Stimulated activated CD4-positive, alpha-beta T cell treated with anti-CD3 and anti-CD28 coated beads, Interleukin-2, amount 100 ng/mL, for 24 hours (primary cell): Measurements from ENCODE around the gene HILPDA.
"Not testable (repeated sequence)": the region's sequence is repeated elsewhere in the genome, so short reads cannot be mapped to it uniquely, and the experiment has no call there.

Source experiments
- DNase-seq, 2 donors: peaks; one replicate each; pipeline ENCODE4 v3.0.0-alpha.2; 2020

The HILPDA gene

DNA sequence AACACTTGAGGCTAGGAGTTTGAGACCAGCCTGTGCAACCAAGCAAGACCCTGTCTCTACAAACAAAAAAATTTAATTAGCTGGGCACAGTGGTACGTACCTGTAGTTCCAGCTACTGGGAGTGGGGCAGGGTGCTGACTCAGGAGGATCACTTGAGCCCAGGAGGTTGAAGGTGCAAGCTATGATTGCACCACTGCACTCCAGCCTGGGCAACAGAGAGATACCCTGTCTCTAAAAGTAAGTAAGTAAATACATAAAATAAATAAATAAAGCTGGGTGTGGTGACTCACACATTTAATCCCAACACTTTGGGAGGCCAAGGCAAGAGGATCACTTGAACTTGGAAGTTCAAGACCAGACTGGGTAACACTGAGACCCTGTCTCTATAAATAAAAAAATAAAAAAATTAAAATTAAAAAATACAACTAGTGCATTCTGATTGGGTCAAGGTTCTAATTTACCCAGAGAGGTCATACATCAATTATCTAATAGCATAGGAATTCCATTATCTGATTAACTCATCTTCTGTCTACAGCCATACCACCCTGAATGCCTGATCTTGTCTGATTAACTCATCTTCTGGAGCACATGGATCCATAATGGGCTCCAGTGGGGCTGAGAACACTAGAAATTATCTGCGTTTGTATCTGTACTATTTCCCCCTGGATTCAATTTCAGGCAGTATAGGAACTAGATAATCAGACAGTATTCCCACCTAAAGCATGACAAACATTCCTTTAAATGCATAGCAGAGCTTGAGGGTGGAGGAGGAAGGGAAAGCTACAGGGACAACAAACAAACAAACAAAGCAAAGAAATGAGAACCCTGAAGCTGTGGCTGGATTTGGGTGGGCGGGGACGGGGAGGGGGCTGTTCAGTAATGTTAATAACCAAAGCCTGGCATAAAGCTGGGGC, 21.0 kb upstream of the HILPDA start:
- no peak for DNase-seq

- no peak for DNase-seq
Measured at GRCh38 chr7:128435327-128435686, 20.4 kb upstream of the HILPDA start.

DNA sequence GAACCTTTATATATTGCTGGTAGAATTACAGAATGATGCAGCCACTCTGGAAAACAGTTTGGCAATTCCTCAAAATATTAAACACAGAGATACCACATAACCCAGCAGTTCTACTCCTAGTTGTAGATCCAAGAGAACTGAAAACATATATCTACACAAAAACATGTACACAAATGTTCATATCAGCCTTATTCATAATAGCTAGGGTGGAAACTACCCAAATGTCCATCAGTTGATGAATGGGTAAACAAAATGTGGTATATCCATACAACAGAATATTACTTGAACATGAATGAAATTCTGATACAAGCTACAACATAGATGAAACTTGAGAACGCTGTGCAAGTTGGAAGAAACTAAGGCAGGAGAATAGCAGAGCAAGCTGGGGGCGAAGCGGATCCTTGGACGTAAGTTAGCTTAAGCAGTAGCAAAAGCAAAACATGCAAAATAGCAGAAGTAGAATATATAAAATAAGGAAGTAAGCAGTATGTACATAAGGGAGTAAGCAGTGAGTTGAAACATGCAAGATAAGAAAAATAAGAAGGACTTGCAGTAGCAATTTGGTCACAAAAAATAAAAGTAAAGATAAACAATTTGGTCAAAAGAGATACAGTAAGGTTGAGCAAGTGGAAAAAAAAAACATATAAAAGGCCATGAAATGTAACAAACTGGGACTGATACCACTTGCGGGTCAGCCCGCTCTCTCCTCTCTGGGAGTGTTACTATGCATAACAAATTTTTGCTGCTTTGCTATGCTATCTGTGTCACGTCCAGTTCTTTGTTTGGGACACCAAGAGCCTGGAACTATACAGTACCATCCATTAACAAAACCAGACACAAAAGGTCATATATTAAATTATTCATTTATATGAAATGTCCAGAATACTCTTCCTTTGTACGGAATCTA, 18.0 kb upstream of the HILPDA start:
- no peak for DNase-seq

DNA sequence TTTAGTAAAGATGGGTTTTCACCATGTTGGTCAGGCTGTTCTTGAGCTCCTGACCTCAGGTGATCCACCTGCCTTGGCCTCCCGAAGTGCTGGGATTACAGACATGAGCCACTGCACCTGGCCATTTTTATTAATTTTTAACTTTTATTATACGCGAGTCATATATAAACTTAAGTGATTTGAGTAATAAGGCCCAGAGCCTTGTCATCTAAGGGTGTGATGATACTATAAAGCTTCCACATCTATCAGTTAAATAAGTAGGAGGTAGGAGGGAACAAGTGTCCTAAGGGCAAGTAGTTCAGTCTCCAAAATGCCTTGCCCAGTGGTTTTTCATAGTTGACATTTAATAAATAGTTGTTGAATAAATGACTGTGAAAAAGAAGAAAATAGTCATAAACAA, 13.3 kb upstream of the HILPDA start:
- DNase-seq, result no peak

DNA sequence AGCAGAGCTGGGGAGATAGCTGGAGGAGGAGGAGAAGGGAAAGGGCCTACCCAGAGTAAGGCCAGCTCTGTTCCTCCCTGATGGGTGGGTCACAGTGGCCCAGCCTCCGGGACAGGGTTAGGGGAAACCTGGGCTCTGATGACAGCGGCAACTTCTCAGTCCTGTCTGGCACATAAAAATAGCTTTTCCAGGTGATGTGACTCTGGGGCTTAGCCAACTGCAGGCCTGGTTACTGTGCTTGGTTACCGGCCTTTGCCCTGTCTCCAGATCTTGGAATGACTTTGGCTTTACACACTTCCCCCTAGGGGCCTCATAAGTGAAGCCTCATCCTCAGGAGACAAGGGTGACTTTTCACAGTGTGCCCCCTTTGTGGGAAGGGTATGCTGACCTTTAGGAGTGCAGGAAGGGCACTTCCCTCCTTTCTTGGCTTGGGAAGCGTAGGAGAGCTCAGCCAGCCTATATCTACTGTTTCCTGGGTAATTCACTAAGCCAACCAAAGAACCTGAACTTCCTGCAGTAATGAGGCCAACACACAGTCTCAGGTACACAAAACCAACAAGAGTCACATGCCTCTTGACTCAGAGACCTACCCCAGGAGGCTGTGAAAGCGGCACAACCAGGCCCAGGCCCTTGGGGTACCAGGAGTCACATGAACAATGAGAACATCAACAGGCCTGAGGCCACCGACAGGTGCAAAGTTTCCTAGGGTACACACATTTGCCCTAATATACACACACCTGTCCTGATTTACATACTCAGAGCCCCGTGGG, 11.7 kb upstream of the HILPDA start:
- DNase-seq, result no peak

- no peak for DNase-seq
Measured at GRCh38 chr7:128446306-128446705, 9.4 kb upstream of the HILPDA start.

DNA sequence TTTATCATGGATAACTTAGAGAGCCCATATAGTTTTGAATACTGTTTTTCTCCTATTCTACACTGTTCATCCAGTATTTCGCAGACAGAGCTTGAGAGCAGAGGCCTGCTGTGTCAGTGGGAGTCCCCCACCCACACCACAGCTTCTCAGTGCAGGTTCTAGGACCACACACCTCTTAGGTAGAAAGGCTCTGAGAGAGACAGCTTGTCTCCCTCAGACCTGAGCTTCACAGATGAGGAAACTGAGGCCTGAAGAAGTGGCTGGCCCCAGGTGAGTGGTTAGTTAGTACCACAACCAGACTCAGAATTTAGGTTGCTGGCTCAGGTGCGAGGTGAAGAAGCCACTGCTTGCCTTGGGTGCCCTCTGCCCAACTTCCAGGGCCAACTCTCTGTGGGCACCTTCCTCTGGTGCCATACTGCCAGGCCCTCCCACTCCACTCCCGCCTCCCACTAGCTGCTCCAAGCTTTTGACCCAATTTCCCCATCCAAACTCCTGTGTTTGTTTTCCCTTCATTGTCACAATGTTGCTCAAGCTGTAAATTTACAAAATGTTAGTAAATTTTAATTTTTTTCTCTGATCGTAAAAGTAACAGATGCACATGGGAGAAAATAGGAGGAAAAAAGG, 7.6 kb upstream of the HILPDA start:
- no peak for DNase-seq

- no peak for DNase-seq
Measured at GRCh38 chr7:128448751-128449302, 6.9 kb upstream of the HILPDA start.

DNA sequence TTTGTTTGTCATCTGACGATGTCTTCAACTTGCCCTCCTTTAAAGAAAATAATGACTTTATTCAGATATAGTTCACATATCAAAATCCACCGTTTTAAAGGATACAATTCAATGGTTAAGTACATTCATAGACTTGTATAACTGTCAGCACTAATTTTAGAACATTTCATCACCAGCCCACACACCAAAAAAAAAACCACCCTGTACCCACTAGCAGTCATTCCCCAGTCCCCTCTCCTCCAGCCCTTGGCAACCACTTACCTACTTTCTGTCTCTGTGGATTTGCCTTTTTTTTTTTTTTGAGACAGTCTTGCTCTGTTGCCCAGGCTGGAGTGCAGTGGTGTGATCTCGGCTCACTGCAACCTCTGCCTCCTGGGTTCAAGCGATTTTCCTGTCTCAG, 5.3 kb upstream of the HILPDA start:
- DNase-seq, result no peak

GRCh38 chr7:128450913-128451312, 4.8 kb upstream of the HILPDA start:
- DNase-seq, result no peak

GRCh38 chr7:128452552-128452951, 3.1 kb upstream of the HILPDA start:
- DNase-seq, result no peak

- no peak for DNase-seq
Measured at GRCh38 chr7:128453836-128454804, 1.6 kb upstream of the HILPDA start.

GRCh38 chr7:128454808-128455542, 703 bp upstream of the HILPDA start:
- no peak for DNase-seq

DNA sequence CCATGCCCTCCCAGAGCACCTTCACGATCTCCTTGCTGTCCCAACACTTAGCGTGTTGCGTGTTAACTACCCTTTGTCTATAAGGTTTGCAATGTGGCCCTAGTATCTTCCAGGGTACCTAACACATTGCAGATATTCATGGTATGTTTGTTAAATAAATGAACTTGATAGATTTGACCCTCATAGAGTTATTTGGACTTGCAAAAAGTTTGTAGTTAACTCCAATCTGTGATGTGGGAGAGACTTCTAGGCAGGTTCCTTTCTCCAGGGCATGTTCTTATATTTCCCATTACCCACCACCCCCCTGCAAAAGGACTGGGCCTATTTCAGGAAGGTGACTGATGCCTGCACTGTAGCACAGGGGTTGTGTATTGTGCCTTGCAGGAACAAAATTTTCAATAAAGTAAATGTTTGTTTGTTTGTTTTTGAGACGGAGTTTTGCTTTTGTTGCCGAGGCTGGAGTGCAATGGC, 612 bp downstream of the HILPDA start:
- no peak for DNase-seq

DNA sequence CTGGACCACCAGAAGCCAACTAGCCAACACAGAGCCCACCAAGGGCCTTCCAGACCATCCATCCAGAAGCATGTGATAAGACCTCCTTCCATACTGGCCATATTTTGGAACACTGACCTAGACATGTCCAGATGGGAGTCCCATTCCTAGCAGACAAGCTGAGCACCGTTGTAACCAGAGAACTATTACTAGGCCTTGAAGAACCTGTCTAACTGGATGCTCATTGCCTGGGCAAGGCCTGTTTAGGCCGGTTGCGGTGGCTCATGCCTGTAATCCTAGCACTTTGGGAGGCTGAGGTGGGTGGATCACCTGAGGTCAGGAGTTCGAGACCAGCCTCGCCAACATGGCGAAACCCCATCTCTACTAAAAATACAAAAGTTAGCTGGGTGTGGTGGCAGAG, 1.7 kb downstream of the HILPDA start:
- DNase-seq, result not testable (repeated sequence)

DNA sequence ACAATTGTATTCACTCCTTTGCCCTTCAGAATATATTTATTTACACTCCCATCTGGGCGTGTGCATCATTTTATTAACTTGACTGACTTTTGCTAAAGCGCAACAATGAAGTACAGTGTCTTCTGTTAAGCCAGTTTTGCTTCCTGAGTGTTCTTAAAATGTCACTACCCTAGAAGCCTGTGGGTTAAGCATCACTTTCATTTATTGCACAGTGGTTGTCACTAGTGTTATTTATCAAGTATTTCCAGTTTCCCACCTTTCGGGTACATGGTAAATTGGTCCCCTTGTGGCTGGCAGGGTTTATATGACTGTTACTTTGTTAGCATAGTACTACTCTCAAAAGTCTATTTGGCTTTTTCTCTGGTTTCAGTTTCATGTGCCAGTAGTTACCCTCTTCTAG, 3.3 kb downstream of the HILPDA start:
- DNase-seq, result peak; percentile 35 to 38

DNA sequence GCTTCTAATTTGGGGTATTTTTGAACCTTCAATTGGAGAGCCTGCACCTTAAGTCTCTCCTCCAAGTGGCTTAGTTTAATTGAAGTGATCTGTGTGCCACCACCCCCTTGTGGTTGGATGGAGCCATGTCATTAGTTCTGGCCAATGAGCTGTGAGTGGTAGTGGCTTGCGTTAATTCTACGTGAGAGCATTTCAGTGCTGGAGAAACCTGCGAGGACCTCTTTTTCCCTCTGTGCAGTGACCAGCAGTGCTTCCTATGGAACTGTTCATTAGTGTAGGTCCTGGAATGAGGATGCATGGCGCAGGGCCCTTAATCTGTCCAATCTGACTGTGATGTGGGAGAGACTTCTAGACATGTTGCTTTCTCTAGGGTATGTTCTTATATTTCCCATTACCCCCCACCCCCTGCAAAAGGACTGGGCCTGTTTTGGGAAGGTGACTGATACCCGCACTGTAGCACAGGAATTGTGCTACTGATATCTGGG, 3.8 kb downstream of the HILPDA start:
- DNase-seq, result peak; percentile 51 to 67

DNA sequence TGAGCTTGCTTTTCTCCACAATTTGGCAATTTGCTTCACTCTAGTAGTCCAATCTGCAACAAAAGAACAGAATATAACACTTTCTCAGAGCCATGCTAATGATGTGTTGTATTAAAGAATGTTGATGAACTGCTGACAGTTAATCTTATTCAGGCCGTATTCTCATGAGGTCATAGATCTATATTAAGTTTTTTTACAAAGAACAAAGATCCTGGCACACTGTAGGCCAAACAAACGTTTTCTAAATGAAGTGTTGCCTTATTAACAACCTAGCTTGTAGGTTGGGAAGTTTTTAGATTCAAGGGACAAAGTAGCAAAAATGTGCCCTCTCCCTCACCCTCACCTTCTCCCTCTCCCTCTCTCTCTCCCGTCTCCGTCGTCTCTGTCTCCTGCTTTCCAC, 6.8 kb downstream of the HILPDA start:
- DNase-seq, result no peak

DNA sequence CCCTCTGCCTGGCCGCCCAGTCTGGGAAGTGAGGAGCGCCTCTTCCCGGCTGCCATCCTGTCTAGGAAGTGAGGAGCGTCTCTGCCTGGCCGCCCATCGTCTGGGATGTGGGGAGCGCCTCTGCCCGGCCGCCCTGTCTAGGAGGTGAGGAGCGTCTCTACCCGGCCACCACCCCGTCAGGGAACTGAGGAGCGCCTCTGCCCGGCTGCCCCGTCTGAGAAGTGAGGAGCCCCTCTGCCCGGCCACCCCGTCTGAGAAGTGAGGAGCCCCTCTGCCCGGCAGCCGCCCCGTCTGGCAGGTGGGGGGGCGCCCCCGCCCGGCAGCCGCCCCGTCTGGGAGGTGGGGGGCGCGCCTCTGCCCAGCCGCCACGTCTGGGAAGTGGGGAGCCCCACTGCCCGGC, 7.7 kb downstream of the HILPDA start:
- not testable (repeated sequence) for DNase-seq

DNA sequence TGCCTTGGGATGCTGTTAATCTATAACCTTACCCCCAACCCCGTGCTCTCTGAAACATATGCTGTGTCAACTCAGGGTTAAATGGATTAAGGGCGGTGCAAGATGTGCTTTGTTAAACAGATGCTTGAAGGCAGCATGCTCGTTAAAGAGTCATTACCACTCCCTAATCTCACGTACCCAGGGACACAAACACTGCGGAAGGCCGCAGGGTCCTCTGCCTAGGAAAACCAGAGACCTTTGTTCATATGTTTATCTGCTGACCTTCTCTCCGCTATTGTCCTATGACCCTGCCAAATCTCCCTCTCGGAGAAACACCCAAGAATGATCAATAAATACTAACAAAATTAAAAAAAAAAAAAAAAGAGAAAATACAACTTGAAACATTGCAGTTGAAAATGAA, 8.3 kb downstream of the HILPDA start:
- not testable (repeated sequence) for DNase-seq
